H1 (cell line): Measurements from ENCODE around the gene GARS1.

ENCODE experiments used
- BACH1 ChIP-seq: IDR thresholded peaks from 2 replicates; pipeline ENCODE4 v1.6.1; 2012; ENCODE audit warnings: low read length, improper control_type of control experiment
- BRCA1 ChIP-seq: IDR thresholded peaks from 2 replicates; pipeline ENCODE4 v1.6.1; 2012; ENCODE audit warnings: low read depth, low read length, improper control_type of control experiment
- CTCF ChIP-seq, 3 experiments: IDR thresholded peaks; 1 replicate in 2 of 3; 2 replicates in 1 of 3; pipeline versions ENCODE4 v1.5.1 to v1.6.1; 2011; ENCODE audit warnings: low read length in 3 of 3, mild to moderate bottlenecking in 3 of 3, inconsistent platforms in 2 of 3, low read depth in 1 of 3, moderate library complexity in 1 of 3; ENCODE audit not compliant: insufficient read depth in 1 of 3; ENCODE audit errors: control extremely low read depth in 1 of 3
- POLR2A ChIP-seq, 2 experiments: IDR thresholded peaks; 1 replicate in 1 of 2; 2 replicates in 1 of 2; pipeline ENCODE4 v1.6.1; 2011; ENCODE audit warnings: low read depth in 2 of 2, low read length in 2 of 2, mild to moderate bottlenecking in 2 of 2; ENCODE audit errors: control extremely low read depth in 1 of 2
- TAF7 ChIP-seq: optimal IDR thresholded peaks from 2 replicates; pipeline ENCODE3; 2011; ENCODE audit warnings: low read depth, mild to moderate bottlenecking, inconsistent platforms, low read length, moderate library complexity, borderline replicate concordance

- TF ChIP-seq BACH1 (no peak), POLR2A (IDR thresholded peaks at IDR 0.05; ENCODE audit: control extremely low read depth in 1 of 2, low read depth in 2 of 2, low read length in 2 of 2) (no peak), CTCF (IDR thresholded peaks at IDR 0.05; ENCODE audit: control extremely low read depth in 1 of 3, insufficient read depth in 1 of 3, low read depth in 1 of 3, low read length in 3 of 3) (no peak), BRCA1 (no peak), TAF7 (no peak)
Measured at GRCh38 chr7:30559611-30560010, 35.1 kb upstream of the GARS1 start.
